ENCODE data around the gene HCFC2. TPM values are rescaled to one million over a fixed set of nuclear protein-coding genes. Genes with fewer than 3 reads are reported as not detected.

Gene HCFC2
- total and polyA plus RNA-seq, 2 of the 8 experiments (the other 6 are each of a cell fraction or from before 2014, with no cell fraction given): 0.62 to 1.8 TPM

- Histone ChIP-seq H3K79me1 (ENCODE audit: low read depth, low read length) (no peaks in the 10 kb centered on the region), H2AK5ac (ENCODE audit: low read depth, low read length) (no peak overlapping the region), H3K56ac (replicated peaks; ENCODE audit: insufficient read length, low read depth, low read length) (no peak overlapping the region), H4K20me1 (replicated peaks in 1 of 2; ENCODE audit: control insufficient read depth in 1 of 2, insufficient read depth in 2 of 2, low read length in 2 of 2) (no peaks in the 10 kb centered on the region), H2BK15ac (ENCODE audit: low read length) (no peak overlapping the region), H3K4me2 (ENCODE audit: insufficient read depth in 1 of 2, low read depth in 2 of 2, low read length in 2 of 2) (no peak overlapping the region), H3K18ac (ENCODE audit: extremely low read depth, low read length) (no peak overlapping the region), H3K23me2 (ENCODE audit: low read depth, low read length) (peaks cover 1% of the 10 kb centered on the region; the same call in 1 of the 2 replicates), H3K27ac (ENCODE audit: low read depth, low read length) (no peak overlapping the region), H3K9me3 (ENCODE audit: insufficient read depth in 2 of 2, low read depth in 1 of 2, low read length in 1 of 2) (peaks cover 5 to 6% of the 10 kb centered on the region in 2 experiments; a peak in 3 of 4 replicates), H4K8ac (ENCODE audit: extremely low read depth, insufficient read depth, low read length) (no peak overlapping the region), H3K9ac (replicated peaks in 1 of 4; ENCODE audit: extremely low read depth in 1 of 4, low read depth in 3 of 4, low read length in 3 of 4) (no peak overlapping the region), H3K4me1 (replicated peaks in 1 of 4; ENCODE audit: control insufficient read depth in 3 of 4, insufficient read depth in 4 of 4, low read length in 3 of 4) (no peaks in the 10 kb centered on the region), H2BK20ac (ENCODE audit: low read length) (no peak overlapping the region), H3K27me3 (replicated peaks in 1 of 4; ENCODE audit: control insufficient read depth in 3 of 4, extremely low read depth in 1 of 4, insufficient read depth in 3 of 4, low read length in 3 of 4) (no peaks in the 10 kb centered on the region), H4K5ac (ENCODE audit: insufficient read length, low read depth, low read length) (no peak overlapping the region), H3K4me3 (ENCODE audit: extremely low read depth in 1 of 4, insufficient read depth in 2 of 4, low read depth in 3 of 4, low read length in 4 of 4) (no peak overlapping the region), H2BK120ac (replicated peaks; ENCODE audit: low read depth, low read length) (no peak overlapping the region), H4K91ac (replicated peaks; ENCODE audit: insufficient read length, low read length) (no peak overlapping the region), H2BK12ac (ENCODE audit: low read depth, low read length) (no peak overlapping the region), H3K23ac (ENCODE audit: insufficient read length) (no peak overlapping the region), H2AFZ (ENCODE audit: low read length) (no peak overlapping the region), H3K36me3 (ENCODE audit: control insufficient read depth in 2 of 4, insufficient read depth in 4 of 4, low read length in 3 of 4) (no peaks in the 10 kb centered on the region), H3K79me2 (ENCODE audit: control insufficient read depth in 1 of 2, insufficient read depth in 2 of 2, low read length in 2 of 2) (no peaks in the 10 kb centered on the region), H3K14ac (ENCODE audit: insufficient read length) (no peak overlapping the region), H3K4ac (replicated peaks; ENCODE audit: insufficient read length, low read depth, low read length) (no peak overlapping the region), H2BK5ac (ENCODE audit: low read depth, low read length) (no peak overlapping the region)
- FAIRE-seq: no peak
- CTCF ChIA-PET (ENCODE audit: partially characterized antibody): interaction anchor here (1.0 to 1.2 kb wide), 3 partner anchors 9 to 82 kb away, joined by 3 to 6 read pairs (median 4); no protein-coding TSS in a partner anchor
- no peak for DNase-seq (ENCODE audit: low read depth in 1 of 2, low spot score in 2 of 2)
- no peak for TF ChIP-seq SP1 (IDR thresholded peaks at IDR 0.05; ENCODE audit: low read depth, low read length)
- TF ChIP-seq CHD1 (IDR thresholded peaks at IDR 0.05; ENCODE audit: low read depth, low read length): no peak
- POLR2A ChIA-PET (ENCODE audit: partially characterized antibody): interaction anchor here (1.1 to 1.7 kb wide), 2 partner anchors 23 to 35 kb away, joined by 3 to 7 read pairs; partner anchors contain the start of gene GLT8D2
- WGBS, 2 experiments (ENCODE audit: extremely low coverage in 1 of 2, insufficient coverage in 1 of 2, insufficient read length in 1 of 2, insufficient replicate concordance in 2 of 2, low coverage in 1 of 2, low lambda C conversion rate in 2 of 2, missing lambda C conversion rate in 1 of 2): 72% methylated on average over 5 of the region's 5 CpGs; no CpG with 5 or more reads in 1 of the 2 experiments
Measured at GRCh38 chr12:104026841-104027599, 37.3 kb upstream of the HCFC2 start.

All from H1 (cell line).